ENCODE results near the gene SRPRB.

DNA sequence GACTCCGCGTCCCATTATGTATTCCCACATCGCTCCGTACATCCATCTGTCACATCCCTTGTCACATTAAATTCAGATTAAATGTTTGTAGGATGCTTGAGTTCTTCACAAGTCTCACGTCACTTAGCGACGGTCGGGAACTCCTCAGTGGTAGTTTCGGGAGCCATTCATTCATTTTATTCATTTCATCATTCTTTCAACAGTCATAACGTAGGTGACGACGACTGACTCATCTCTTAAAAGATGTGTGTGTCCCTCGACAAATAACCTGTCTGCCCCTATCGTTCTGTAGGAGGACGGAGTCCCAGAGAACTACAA is 272 bp upstream of the SRPRB start:
- TF ChIP-seq, protein P1, sequence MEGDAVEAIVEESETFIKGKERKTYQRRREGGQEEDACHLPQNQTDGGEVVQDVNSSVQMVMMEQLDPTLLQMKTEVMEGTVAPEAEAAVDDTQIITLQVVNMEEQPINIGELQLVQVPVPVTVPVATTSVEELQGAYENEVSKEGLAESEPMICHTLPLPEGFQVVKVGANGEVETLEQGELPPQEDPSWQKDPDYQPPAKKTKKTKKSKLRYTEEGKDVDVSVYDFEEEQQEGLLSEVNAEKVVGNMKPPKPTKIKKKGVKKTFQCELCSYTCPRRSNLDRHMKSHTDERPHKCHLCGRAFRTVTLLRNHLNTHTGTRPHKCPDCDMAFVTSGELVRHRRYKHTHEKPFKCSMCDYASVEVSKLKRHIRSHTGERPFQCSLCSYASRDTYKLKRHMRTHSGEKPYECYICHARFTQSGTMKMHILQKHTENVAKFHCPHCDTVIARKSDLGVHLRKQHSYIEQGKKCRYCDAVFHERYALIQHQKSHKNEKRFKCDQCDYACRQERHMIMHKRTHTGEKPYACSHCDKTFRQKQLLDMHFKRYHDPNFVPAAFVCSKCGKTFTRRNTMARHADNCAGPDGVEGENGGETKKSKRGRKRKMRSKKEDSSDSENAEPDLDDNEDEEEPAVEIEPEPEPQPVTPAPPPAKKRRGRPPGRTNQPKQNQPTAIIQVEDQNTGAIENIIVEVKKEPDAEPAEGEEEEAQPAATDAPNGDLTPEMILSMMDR (IDR thresholded peaks at IDR 0.05 in 2 of 3, conservative IDR thresholded peaks at IDR 0.05 in 1 of 3; ENCODE audit: borderline replicate concordance in 1 of 3, insufficient read depth in 1 of 3, low read depth in 2 of 3, low read length in 2 of 3), result no peak
- TF ChIP-seq CEBPB (IDR thresholded peaks at IDR 0.05; ENCODE audit: low read depth) (no peak), POLR2A (IDR thresholded peaks at IDR 0.05; ENCODE audit: borderline replicate concordance, extremely low read depth, insufficient read depth, insufficient read length) (no peak), EZH2phosphoT487 (IDR thresholded peaks at IDR 0.05; ENCODE audit: borderline replicate concordance) (no peak), EZH2 (IDR thresholded peaks at IDR 0.05) (no peak), RAD21 (IDR thresholded peaks at IDR 0.05; ENCODE audit: low read depth) (no peak), POLR2AphosphoS5 (IDR thresholded peaks at IDR 0.05; ENCODE audit: low read depth, low read length) (no peak)
